ENCODE results near the gene FITM1. TPM values are rescaled to one million over a fixed set of nuclear protein-coding genes. Genes with fewer than 3 reads are reported as not detected.

The FITM1 gene
- total RNA-seq, 1 donor from 2014 or later, result 0.27 TPM

- Mint-ChIP-seq H3K36me3 (ENCODE audit: low read depth) (peaks cover 20% of the 10 kb centered on the region), H3K9me3 (ENCODE audit: low read depth) (no peaks in the 10 kb centered on the region), H3K4me3 (ENCODE audit: unreplicated experiment) (no peak overlapping the region), H3K4me1 (ENCODE audit: low read depth) (no peaks in the 10 kb centered on the region), H3K27me3 (ENCODE audit: low read depth) (no peaks in the 10 kb centered on the region), H3K27ac (ENCODE audit: unreplicated experiment) (no peak overlapping the region)
- no peak for DNase-seq (ENCODE audit: low spot score)
- no peak for TF ChIP-seq CTCF (IDR thresholded peaks at IDR 0.05)
Measured at GRCh38 chr14:24123424-24124417, 6.7 kb upstream of the FITM1 start.

DNA sequence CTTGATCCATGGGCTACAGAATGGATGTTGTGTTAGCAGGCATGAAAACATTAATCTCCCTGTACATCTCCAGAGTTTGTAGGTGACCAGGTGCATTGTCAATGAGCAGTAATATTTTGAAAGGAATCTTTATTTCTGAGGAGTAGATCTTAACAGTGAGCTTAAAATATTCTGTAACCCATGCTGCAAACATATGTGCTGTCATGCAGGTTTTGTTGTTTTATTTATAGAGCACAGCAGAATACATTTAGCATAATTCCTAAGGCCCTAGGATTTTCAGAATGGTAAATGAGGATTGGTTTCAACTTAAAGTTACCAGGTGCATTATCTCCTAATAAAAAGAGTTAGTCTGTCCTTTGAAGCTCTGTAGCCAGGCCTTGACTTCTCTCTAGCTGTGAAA is 3.5 kb upstream of the FITM1 start:
- TF ChIP-seq CTCF (IDR thresholded peaks at IDR 0.05), result no peak
- no peaks in the 10 kb centered on the region for H3K27me3 Mint-ChIP-seq (ENCODE audit: low read depth)
- peaks cover 10% of the 10 kb centered on the region for H3K36me3 Mint-ChIP-seq (ENCODE audit: low read depth)
- no peak for DNase-seq (ENCODE audit: low spot score)
- H3K4me3 Mint-ChIP-seq (ENCODE audit: unreplicated experiment), result no peak overlapping the region
- no peaks in the 10 kb centered on the region for H3K9me3 Mint-ChIP-seq (ENCODE audit: low read depth)
- H3K4me1 Mint-ChIP-seq (ENCODE audit: low read depth), result no peaks in the 10 kb centered on the region
- no peak overlapping the region for H3K27ac Mint-ChIP-seq (ENCODE audit: unreplicated experiment)

DNA sequence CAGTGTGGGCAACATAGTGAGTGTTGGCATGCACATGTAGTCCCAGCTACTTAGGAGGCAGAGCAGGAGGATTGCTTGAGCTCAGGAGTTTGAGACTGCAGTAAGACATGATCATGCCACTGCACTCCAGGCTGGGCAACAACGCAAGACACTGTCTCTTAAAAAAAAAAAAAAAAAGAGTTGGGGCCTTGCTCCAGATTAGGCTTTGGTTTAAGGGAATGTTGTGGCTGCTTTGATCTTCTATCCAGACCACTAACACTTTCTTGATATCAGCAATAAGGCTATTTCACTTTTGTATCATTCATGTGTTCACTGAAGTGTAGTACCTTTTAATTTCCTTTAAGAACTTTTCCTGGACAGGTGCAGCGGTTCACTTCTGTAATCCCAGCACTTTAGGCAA is 2.8 kb upstream of the FITM1 start:
- Mint-ChIP-seq H3K4me1 (ENCODE audit: low read depth) (no peaks in the 10 kb centered on the region), H3K27ac (ENCODE audit: unreplicated experiment) (no peak overlapping the region), H3K9me3 (ENCODE audit: low read depth) (no peaks in the 10 kb centered on the region), H3K4me3 (ENCODE audit: unreplicated experiment) (no peak overlapping the region), H3K27me3 (ENCODE audit: low read depth) (no peaks in the 10 kb centered on the region), H3K36me3 (ENCODE audit: low read depth) (peaks cover 9% of the 10 kb centered on the region)
- no peak for DNase-seq (ENCODE audit: low spot score)
- no peak for TF ChIP-seq CTCF (IDR thresholded peaks at IDR 0.05)

DNA sequence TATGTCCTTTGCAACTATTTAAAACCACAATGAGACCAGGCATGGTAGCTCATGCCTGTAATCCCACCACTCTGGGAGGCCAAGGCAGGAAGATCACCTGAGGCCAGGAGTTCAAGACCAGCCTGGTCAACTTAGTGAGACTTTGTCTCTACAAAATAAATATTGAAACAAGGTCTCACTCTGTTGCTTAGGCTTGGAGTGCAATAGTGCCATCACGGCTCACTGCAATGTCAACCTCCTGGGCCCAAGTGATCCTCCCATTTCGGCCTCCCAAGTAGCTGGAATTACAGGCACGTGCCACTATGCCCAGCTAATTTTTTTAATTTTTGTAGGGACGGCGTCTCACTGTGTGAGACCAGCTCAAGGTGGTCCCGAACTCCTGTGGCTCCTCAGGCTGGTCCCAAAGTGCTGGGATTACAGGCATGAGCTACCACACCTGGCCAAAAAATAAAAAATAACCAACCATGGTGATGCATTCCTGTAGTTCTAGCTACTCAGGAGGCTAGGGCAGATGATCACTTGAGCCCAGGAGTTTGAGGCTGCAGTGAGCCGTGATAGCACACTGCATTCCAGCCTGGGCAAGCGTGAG is 955 bp upstream of the FITM1 start:
- Mint-ChIP-seq H3K27ac (ENCODE audit: unreplicated experiment) (no peak overlapping the region), H3K9me3 (ENCODE audit: low read depth) (no peaks in the 10 kb centered on the region), H3K36me3 (ENCODE audit: low read depth) (no peaks in the 10 kb centered on the region), H3K4me1 (ENCODE audit: low read depth) (no peaks in the 10 kb centered on the region), H3K4me3 (ENCODE audit: unreplicated experiment) (no peak overlapping the region), H3K27me3 (ENCODE audit: low read depth) (no peaks in the 10 kb centered on the region)
- no peak for DNase-seq (ENCODE audit: low spot score)
- no peak for TF ChIP-seq CTCF (IDR thresholded peaks at IDR 0.05)

DNA sequence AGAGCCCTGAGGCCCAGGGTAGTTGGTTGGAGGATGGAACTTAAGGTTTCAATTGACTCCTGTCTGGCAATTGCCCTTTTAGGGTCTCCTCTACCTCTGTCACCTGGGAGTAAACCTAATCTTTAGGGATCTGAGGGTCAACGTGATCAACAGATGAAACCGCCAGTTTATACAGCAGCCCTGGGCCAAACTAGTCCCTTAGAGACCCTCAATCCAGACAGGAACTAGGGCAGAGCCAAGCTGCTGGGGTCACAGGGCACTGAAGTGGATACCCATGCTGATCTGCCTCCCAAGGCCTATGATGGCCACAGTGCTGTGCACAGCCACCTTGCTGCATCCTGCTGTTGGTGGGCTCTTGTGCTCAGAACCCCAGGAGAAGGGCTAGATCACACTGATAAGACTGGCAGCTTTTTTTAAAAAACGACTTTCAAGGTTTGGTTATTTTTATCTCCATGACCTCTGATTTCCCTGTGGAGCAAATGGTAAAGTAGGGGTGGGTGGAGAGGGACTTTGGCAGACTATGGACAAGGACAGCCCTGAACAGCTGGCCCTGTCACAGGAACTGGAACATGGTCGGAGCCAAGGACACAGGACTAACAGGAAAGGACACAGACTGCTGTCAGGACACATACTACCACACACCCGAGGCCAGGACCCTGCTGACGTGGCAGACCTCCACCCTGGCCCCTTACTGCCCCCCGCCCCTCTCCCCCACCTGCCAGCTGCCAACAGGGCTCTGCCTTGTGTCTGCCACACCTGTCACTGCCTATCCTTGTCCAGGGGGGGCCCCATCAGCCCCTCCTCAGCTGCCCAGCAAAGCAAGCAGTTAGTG is 474 bp downstream of the FITM1 start:
- DNase-seq (ENCODE audit: low spot score), result no peak
- H3K4me3 Mint-ChIP-seq (ENCODE audit: unreplicated experiment), result no peak overlapping the region
- no peaks in the 10 kb centered on the region for H3K9me3 Mint-ChIP-seq (ENCODE audit: low read depth)
- TF ChIP-seq CTCF (IDR thresholded peaks at IDR 0.05), result no peak
- peaks cover 6% of the 10 kb centered on the region for H3K4me1 Mint-ChIP-seq (ENCODE audit: low read depth)
- H3K36me3 Mint-ChIP-seq (ENCODE audit: low read depth), result no peaks in the 10 kb centered on the region
- no peaks in the 10 kb centered on the region for H3K27me3 Mint-ChIP-seq (ENCODE audit: low read depth)
- no peak overlapping the region for H3K27ac Mint-ChIP-seq (ENCODE audit: unreplicated experiment)

Measured in chondrocyte (in vitro differentiated cells).